IMR-90 (cell line): ENCODE measurements around the gene IGLL1.

Source experiments
- BHLHE40 ChIP-seq: fragments of 150-350 bp; IDR thresholded peaks from 2 replicates; pipeline ENCODE4 v1.6.1; 2016; ENCODE audit warnings: mild to moderate bottlenecking, low read depth, low read length
- CEBPB ChIP-seq: IDR thresholded peaks from 2 replicates; pipeline ENCODE4 v1.6.1; 2012; ENCODE audit warnings: low read depth, low read length, improper control_type of control experiment
- FOS ChIP-seq: fragments of 150-350 bp; IDR thresholded peaks from 2 replicates; pipeline ENCODE4 v1.6.1; 2016; ENCODE audit warnings: low read depth, low read length
- MAFK ChIP-seq: IDR thresholded peaks from 2 replicates; pipeline ENCODE4 v1.6.1; 2012; ENCODE audit warnings: low read depth, low read length, improper control_type of control experiment
- MXI1 ChIP-seq: IDR thresholded peaks from 2 replicates; pipeline ENCODE4 v1.6.1; 2012; ENCODE audit warnings: low read depth, mild to moderate bottlenecking, low read length, moderate library complexity, borderline replicate concordance
- NFE2L2 ChIP-seq: fragments of 150-350 bp; IDR thresholded peaks from 2 replicates; pipeline ENCODE4 v1.6.1; 2016; ENCODE audit warnings: low read depth, mild to moderate bottlenecking, low read length
- POLR2A ChIP-seq: IDR thresholded peaks from 2 replicates; pipeline ENCODE4 v1.6.1; 2012; ENCODE audit warnings: mild to moderate bottlenecking, low read depth, low read length
- RAD21 ChIP-seq: IDR thresholded peaks from 2 replicates; pipeline ENCODE4 v1.6.1; 2012; ENCODE audit warnings: low read length, improper control_type of control experiment
- RCOR1 ChIP-seq: IDR thresholded peaks from 2 replicates; pipeline ENCODE4 v1.6.1; 2012; ENCODE audit warnings: mild to moderate bottlenecking, low read length, improper control_type of control experiment; ENCODE audit not compliant: insufficient replicate concordance
- RFX5 ChIP-seq: IDR thresholded peaks from 2 replicates; pipeline ENCODE4 v1.8.0; 2012; ENCODE audit warnings: low read depth, mild to moderate bottlenecking, low read length, moderate library complexity
- SMC3 ChIP-seq: fragments of 150-350 bp; IDR thresholded peaks from 2 replicates; pipeline ENCODE4 v1.6.1; 2016; ENCODE audit warnings: low read depth, mild to moderate bottlenecking, antibody characterized with exemption, low read length, moderate library complexity
- TF ChIP-seq, protein P1 (sequence below): conservative IDR thresholded peaks from 2 replicates; pipeline ENCODE4 v1.5.1; 2012; ENCODE audit warnings: mild to moderate bottlenecking, low read depth, low read length, improper control_type of control experiment
- TF ChIP-seq, protein P2 (sequence below): fragments of 150-350 bp; IDR thresholded peaks from 2 replicates; pipeline ENCODE4 v1.6.1; 2017; ENCODE audit warnings: mild to moderate bottlenecking, antibody characterized with exemption, low read length, low read depth

GRCh38 chr22:23613193-23613972 is 33.3 kb upstream of the IGLL1 start:
- no peak for TF ChIP-seq POLR2A
- TF ChIP-seq MAFK, result no peak
- TF ChIP-seq, protein P1, sequence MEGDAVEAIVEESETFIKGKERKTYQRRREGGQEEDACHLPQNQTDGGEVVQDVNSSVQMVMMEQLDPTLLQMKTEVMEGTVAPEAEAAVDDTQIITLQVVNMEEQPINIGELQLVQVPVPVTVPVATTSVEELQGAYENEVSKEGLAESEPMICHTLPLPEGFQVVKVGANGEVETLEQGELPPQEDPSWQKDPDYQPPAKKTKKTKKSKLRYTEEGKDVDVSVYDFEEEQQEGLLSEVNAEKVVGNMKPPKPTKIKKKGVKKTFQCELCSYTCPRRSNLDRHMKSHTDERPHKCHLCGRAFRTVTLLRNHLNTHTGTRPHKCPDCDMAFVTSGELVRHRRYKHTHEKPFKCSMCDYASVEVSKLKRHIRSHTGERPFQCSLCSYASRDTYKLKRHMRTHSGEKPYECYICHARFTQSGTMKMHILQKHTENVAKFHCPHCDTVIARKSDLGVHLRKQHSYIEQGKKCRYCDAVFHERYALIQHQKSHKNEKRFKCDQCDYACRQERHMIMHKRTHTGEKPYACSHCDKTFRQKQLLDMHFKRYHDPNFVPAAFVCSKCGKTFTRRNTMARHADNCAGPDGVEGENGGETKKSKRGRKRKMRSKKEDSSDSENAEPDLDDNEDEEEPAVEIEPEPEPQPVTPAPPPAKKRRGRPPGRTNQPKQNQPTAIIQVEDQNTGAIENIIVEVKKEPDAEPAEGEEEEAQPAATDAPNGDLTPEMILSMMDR, result no peak
- TF ChIP-seq RAD21, result no peak
- no peak for TF ChIP-seq BHLHE40
- no peak for TF ChIP-seq MXI1
- no peak for TF ChIP-seq SMC3
- TF ChIP-seq RFX5, result no peak
- TF ChIP-seq, protein P2, sequence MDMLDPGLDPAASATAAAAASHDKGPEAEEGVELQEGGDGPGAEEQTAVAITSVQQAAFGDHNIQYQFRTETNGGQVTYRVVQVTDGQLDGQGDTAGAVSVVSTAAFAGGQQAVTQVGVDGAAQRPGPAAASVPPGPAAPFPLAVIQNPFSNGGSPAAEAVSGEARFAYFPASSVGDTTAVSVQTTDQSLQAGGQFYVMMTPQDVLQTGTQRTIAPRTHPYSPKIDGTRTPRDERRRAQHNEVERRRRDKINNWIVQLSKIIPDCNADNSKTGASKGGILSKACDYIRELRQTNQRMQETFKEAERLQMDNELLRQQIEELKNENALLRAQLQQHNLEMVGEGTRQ, result no peak
- TF ChIP-seq NFE2L2, result no peak
- TF ChIP-seq CEBPB, result no peak
- no peak for TF ChIP-seq FOS
- no peak for TF ChIP-seq RCOR1
